HG03565 (cell line): ENCODE measurements around the gene NSMCE1.
A peak's percentile ranks its signal among the peaks of the same experiment; 100 is the strongest.
"Not testable (repeated sequence)": the region's sequence is repeated elsewhere in the genome, so short reads cannot be mapped to it uniquely, and the experiment has no call there.

Experiments used
- ATAC-seq: cut with Tn5 transposase; IDR thresholded peaks from one replicate; pipeline ENCODE4 v1.9.1; 2021; ENCODE audit warnings: mild to moderate bottlenecking, moderate library complexity; ENCODE audit not compliant: unreplicated experiment

NSMCE1 gene

DNA sequence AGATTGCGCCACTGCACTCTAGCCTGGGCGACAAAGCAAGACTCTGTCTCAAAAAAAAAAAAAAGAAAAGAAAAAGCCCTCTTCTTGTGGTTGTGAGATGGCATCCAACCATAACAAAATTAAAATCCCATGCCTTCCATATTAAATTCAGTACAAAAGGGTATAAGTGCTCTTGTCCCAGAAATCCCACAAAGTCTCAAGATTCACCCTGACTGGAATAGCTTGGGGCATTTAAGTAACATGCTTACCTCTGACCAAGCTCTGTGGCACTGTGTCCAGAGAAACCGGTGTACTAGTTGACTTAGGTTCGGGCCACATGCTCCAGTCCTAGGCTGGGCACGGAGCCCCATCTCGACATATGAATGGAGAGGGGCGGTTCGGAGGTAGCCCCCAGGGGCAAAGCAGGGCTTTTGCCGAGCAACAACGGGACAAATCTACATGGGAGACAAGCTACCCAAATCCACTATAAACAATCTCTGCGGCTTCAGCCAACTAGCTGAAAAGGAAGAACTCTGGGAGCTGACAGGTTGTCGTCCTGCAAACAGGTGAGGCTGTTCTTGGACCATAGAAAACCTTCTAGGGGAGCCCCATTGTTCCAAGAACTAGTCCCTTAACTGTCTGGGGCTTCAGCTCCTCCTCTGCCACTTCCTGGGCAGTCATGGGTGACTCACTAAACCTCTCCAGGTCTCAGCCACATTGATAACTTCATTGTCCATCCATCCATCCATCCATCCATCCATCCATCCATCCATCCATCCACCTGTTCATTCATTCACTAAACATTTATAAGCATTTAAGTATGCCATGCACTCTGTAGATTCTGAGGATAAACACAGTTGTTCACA lies 34.9 kb upstream of the NSMCE1 start:
- no peak for ATAC-seq

DNA sequence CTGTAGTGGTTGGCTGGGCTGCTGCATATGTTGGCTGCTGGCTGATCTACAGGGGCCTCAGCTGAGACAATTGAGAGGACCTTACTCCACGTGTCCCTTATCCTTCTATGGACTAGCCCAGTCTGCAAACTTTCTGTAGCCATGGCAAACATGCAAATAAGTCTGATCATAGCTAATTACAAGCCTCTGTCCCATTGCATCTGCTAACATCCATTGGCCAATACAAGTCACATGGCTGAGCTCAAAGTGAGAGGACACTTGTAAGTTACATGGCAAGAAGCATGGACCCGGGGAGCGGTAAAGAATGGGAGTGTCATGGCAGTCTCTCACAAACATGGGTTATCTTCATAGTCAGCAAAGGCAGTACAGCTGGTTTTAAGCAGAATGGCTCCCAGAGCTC lies 33.6 kb upstream of the NSMCE1 start:
- ATAC-seq: no peak

DNA sequence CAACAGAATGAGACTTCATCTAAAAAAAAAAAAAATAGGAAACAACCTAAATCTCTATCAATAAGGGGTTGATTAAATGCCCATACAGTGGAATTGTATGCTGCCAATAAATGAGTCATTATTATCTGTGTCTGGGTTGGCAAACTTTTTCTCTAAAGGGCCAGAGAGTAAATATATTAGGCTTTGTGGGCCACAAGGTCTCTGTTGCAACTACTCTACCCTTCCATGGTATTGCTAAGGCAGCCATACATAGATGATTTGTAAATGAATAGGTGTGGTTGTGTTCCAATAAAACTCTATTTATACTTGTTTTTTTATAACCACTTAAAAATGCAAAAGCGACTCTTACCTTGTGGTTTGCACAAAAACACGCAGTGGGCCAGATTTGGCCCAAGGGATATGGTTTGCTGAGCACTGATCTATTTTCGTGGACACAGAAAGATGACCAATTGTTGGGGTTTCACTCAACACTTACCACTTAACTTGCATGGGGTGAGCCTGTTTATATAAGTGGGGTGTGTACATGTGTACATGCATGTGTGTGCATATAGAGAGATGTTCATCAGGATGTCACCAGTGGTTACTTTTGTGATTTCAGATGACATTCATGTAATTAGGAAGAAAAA lies 32.8 kb upstream of the NSMCE1 start:
- ATAC-seq: peak; percentile 73

DNA sequence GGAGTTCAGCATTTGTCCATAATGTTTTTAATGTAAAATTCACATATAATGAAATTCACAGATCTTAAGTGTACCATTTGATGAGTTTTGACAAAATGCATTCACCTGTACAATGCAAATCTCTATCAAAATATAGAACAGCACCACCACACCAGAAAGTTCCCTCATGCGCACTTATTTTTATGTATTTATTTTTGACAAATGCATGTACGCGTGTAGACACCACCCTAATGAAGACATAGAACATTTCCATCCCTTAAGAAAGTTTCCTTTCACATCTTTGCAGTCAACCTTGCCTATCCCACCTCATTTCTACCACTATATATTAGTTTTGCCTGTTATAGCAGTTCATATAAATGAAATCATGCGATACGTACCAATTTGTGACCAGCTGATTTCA lies 29.6 kb upstream of the NSMCE1 start:
- no peak for ATAC-seq

DNA sequence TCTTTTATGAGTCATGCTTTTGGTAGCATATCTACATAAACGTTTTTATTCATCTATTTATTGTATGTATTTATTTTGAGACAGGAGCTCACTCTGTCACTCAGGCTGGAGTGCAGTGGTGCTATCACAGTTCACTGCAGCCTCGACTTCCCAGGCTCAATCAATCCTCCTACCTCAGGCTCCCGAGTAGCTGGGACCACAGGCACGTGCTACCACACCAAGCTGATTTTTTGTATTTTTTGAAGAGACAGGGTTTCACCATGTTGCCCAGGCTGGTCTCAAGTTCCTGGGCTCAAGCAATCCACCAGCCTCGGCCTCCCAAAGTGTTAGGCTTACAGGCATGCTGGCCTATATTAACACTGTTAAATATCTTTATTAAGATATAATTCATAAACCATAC lies 24.8 kb upstream of the NSMCE1 start:
- no peak for ATAC-seq

DNA sequence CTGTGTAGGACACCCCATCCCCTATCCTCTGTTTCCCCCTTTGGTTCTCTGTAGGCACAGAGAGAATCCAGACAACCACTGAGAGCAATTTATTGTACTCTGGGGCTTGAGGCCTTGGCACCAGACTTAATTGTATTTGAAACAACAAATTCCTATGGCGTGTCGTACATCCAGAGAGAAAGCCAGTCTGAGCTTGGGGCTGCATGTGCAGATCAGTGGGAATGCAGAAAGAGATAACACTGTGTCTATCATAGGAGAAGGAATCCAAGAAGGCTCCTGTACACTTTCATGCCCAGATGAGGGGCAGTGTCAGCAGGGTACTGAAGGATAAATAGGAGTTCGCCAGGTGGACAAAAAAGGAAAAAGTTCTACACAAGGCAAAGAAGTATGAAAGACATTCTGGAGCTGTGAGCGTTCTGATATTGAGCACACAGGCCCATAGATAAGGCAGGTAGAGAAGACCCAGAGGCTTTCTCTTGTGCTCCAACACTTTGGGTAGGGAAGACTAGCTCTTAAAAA lies 23.2 kb upstream of the NSMCE1 start:
- ATAC-seq: no peak

DNA sequence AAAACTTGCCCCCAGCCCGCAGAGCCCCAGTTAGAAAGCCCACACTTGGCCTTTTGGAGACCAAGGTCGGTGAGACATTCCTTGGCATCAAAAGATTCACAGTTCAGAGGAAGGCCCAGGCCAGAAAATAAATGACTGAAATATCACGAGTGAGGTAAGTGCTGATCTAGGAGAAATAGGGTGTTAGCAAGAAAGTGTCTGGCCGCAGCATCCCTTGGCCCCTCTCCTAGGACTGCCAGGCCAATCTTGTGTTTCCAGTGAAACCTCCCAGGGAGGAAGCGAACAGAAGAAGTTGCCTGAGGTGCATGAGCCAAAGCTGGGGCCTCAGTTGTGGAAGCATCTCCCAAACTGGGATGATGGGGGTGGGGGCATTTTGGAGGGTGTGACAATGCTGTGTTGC lies 22.5 kb upstream of the NSMCE1 start:
- no peak for ATAC-seq

DNA sequence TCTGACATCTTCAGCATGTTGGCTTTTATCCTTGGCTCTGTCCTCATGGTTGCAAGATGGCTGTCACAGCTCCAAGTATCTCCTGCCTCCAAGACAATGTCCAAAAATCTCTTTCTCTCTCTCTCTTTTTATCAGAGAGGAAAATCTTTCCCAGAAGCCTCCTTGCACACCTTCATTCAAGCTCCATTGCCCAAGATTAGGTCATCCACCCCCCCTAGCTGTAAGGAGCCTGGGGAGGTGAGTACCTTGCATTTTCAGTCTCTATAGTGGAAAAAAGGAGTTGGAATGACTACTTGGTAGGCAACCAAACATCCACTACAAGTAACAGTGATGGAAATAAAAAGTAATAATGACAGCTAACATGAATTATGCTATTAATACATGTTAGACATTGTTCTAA lies 22.0 kb upstream of the NSMCE1 start:
- no peak for ATAC-seq

DNA sequence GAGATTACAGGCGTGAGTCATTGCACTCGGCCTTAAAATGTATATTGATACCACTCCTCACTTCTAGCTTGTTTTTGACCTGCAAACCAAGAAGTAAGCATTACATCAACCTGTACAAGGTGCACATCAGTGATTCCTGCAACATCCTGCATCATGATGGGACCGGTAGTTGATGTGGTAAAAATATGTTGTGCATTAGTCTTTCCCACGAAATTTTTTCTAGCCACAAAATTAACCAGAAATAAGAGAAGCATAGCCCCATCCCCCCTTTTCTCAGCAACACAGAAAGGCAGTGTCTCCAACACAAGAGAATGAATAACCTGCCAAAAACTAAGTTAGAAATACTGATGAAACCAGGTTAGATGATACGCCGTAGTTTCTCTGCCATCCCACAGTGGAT lies 21.1 kb upstream of the NSMCE1 start:
- no peak for ATAC-seq

DNA sequence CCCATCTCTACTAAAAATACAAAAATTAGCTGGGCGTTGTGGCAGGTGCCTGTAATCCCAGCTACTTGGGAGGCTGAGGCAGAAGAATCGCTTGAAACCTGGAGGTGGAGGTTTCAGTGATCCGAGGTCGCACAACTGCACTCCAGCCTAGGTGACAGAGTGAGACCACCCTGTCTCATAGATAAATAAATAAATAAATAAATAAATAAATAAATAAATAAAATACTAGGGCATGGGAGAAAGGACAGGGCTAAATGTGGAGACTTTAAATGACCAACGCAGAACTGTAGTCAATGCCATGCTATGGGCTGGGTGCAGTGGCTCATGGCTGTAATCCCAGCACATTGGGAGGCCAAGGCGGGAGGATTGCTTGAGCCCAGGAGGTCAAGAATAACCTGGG lies 19.7 kb upstream of the NSMCE1 start:
- not testable (repeated sequence) for ATAC-seq

DNA sequence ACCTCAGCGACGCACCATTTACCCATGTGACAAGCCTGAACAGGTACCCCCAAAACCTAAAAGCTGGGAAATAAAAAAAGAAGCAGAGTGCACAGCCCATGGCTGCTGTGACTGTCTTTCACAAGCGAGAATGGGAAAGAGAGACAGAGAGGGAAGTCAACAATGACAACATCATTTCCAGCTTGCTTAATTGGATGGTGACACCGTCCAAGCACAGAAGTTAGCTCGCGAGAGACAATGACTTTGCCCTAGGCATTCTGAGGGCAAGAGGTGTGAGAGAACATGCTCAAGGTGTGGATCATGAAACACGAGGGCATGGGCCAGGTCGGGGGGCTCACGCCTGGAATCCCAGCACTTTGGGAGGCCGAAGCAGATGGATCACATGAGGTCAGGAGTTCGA lies 19.3 kb upstream of the NSMCE1 start:
- no peak for ATAC-seq

DNA sequence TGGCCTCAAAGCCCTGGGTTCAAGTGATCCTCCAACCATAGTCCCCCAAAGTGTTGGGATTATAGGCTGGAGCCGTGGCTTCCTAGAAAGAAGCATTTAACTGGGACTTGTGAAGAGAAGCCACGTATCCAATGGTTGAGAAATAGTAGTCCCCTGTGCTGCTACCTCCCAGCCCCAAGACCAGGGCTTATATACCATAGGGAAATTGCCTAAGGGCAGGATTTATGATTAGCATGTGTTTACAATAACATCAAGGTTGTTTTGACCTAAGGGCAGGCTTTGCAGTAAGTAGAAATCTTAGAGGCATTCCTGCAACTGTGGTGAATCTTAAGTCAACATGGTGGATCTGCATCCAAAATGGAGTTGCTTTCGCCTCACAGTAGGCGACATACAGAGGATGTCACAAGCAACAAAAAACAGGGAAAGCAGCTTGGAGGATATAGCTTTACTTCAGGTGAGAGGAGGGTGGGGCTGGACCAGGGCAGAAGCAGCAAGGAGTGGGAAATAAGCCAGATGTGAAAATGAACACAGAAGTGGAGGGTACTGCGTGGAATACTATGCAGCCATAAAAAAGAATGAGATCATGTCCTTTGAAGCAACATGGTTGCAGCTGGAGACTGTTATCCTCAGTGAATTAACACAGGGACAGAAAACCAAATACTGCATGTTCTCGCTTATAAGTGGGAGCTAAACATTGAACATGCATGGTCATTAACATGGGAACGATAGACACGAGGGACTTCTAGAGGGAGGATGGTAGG lies 18.7 kb upstream of the NSMCE1 start:
- ATAC-seq: no peak

DNA sequence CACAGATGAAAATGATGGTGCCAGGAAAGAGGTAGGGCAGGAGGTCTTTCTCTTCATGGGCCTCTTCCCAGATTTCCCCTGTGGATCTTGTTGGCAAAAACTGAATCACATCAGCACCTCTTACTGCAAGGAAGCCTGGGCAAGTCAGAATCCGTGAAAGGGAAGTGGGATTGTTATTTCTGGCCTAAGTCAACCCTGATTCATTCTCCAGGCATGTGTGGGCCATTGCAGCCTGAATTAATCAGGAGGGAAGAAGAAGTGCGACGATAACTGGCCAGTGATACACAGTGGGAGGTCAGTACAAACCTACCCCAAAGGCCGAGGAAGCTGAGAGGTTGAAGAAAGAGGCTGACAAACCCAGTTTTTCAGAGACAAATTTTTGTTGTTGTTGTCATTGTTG lies 17.9 kb upstream of the NSMCE1 start:
- no peak for ATAC-seq

DNA sequence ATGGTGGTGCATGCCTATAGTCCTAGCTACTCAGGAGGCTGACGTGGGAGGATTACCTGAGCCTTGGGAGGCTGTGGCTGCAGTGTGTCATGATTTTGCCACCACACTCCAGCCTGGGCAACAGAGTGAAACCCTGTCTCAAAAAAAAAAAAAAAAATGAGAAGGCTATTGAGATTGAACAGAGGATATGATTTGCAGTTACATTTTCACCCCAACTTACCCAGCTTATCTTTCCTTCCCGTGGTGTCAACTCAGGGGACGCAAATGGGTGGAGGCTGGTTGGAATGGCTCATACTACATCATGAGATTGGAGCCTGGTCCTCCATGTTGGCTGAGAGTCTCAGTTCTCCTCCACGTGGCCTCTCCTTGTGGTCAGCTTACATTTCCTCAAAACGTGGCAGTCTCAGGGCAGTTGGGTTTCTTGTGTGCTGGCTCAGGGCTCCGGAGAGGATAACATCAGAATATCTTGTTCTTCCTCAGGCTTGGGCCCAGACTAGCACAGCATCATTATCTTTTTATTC lies 17.2 kb upstream of the NSMCE1 start:
- ATAC-seq: no peak

DNA sequence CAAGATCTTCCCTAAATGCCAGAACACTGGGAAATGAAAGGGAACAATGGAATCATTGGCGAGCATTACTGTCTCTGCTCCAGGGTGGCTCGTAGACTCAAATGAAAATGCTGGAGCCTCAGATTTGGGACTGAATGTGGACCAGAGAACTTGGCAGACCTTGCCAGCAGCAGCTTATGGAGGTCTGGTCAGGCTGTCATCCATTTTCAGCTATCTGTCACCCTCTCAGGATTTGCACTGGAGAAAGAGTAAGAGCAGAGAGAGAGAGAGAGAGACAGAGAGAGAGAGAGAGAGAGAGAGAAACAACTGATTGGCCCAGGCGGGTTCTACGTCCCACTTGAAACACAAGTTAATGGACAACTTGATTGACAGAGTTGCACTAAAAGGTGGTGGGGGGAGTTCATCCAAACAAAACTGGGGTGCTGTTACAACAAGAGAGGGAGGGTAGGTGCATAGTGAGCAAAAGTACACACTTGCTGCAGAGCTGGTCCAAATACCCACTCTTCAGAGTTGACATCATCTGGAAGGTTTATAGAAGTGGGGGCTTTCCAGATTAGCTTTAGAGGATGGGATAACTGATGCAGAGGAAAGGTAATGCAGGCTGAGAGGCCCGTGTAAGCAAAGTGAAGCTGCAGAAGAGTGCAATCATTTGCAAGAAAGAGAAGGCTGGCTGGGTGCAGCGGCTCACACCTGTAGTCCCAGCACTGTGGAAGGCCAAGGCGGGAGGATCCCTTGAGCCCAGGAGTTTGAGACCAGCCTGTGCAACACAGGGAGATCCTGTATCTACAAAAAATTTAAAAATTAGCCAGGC lies 16.5 kb upstream of the NSMCE1 start:
- no peak for ATAC-seq

DNA sequence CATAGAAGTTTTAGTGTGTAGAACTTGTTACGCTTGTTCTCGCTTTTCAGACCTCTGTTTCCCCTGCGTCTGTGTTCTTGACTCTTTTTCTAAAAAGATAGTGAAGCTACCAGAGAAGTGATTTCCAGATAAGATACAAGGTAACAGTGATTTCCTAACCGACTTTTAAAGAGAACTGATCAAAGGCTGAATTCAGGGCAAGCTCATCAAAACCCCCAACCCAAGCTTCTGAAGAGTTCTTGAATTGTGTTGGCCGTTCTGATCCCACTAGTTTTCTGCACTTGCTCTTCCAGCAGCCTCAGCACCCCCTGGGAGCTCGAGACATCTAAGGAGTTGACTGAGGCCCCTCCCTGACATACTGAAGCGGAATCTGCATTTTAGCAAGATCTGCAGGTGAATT lies 12.7 kb upstream of the NSMCE1 start:
- ATAC-seq: no peak

DNA sequence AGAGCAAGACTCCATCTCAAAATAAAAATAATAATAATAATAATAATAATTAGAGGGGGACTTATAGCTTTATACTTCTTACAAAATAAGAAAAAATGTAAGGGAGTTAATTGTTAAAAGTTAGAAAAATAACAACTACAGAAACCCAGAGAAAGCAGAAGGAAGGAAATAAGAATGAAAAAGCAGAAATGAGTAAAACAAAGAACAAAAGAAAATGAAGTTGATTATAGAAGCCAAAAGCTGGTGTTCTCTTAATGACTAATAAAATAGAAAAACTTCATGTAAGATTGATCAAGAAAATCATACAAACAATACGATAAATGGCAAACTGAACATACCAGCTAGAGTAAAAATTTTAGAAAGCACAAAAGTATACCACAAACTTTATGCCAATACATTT lies 6.8 kb upstream of the NSMCE1 start:
- ATAC-seq: no peak

DNA sequence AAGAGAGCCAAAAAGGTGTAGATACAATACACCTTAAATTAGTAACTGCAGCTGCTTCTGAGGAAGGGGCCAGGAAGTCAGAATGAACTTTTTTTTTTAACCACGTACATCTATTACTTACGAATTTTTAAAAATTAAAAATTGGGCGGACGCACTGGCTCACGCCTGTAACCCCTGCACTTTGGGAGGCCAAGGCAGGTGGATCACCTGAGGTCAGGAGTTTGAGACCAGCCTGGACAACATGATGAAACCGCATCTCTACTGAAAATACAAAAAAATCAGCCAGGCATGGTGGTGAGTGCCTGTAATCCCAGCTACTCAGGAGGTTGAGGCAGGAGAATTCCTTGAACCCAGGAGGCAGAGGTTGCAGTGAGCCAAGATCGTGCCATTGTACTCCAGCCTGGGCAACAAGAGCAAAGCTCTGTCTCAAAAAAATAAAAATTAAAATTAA lies 5.9 kb upstream of the NSMCE1 start:
- ATAC-seq: not testable (repeated sequence)

DNA sequence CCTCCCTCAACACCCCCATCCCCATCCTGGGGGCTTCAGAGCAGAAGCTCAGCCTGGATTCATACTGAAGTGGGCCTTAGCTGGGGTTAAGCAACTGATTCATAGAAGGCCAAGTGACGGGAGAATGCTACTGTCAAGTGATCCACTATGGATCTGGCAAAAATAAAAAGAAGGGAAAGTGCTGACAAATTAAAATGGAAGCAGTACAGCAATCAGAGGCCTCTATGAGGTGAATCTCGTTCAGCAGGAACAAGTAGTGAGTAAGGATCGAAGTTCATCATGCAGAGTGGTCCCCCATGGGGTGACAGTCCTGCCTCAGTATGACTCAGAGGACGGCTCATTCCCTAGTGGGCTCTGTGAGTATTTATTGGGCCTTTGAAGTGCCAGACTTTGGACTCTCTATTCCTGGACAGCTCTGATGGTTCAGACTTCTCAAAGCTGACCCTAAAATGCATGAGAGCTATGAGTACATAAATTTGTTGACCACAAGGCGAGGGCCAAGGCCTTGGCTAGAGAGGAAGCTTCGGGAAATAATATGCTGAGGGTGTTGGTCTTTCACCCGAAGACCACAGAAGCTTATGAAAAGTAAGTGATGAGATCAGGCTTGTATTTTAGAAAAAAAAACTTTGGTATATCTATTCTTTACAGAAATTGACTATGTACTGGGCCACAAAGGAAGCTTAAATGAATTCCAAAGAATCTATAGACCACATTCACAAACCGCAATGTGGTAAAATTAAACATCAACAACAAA lies 5.3 kb upstream of the NSMCE1 start:
- no peak for ATAC-seq

DNA sequence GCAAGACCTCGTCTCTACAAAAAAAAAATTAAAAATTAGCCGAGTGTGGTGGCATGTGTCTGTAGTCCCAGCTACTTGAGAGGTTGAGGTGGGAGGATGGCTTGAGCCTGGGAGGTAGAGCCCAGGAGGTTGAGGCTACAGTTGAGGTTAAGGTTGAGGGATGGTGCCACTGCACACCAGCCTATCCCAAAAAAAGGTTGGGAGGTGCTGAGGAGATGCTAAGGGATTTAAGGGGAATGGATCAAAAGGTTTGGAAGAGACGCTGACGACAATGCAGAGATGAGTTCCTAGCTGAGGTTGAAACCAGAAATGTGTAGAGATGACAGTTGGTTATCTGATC lies 4.7 kb upstream of the NSMCE1 start:
- no peak for ATAC-seq
